Measurements from ENCODE around the gene ZNF787. TPM values are rescaled to one million over a fixed set of nuclear protein-coding genes. Genes with fewer than 3 reads are reported as not detected.

The ZNF787 gene
- total RNA-seq, 4 donors from 2014 or later = 9.6 to 16.3 (median 14.3) TPM

GRCh38 chr19:56148096-56148495 is 27.0 kb upstream of the ZNF787 start:
- no peaks in the 10 kb centered on the region for H3K27me3 ChIP-seq
- peaks cover 28% of the 10 kb centered on the region for H3K36me3 ChIP-seq
- no peak overlapping the region for H3K4me3 ChIP-seq
- no peak for DNase-seq (ENCODE audit: low spot score in 2 of 2)
- no peak overlapping the region for H3K27ac ChIP-seq
- H3K9me3 ChIP-seq = no peaks in the 10 kb centered on the region
- WGBS = 95% methylated on average over 9 of the region's 15 CpGs
- no peak for TF ChIP-seq CTCF (IDR thresholded peaks at IDR 0.05)
- TF ChIP-seq EP300 (IDR thresholded peaks at IDR 0.05) = no peak
- no peak for TF ChIP-seq POLR2AphosphoS5 (IDR thresholded peaks at IDR 0.05)
- no peak for TF ChIP-seq POLR2A (IDR thresholded peaks at IDR 0.05)
- H3K4me1 ChIP-seq = peaks cover 3% of the 10 kb centered on the region

GRCh38 chr19:56147307-56147706 is 26.2 kb upstream of the ZNF787 start:
- no peak overlapping the region for H3K27ac ChIP-seq
- TF ChIP-seq POLR2A (IDR thresholded peaks at IDR 0.05) = no peak
- TF ChIP-seq POLR2AphosphoS5 (IDR thresholded peaks at IDR 0.05) = no peak
- no peak for TF ChIP-seq EP300 (IDR thresholded peaks at IDR 0.05)
- no peak for TF ChIP-seq CTCF (IDR thresholded peaks at IDR 0.05)
- no peak for DNase-seq (ENCODE audit: low spot score in 2 of 2)
- no peaks in the 10 kb centered on the region for H3K27me3 ChIP-seq
- H3K4me1 ChIP-seq = peaks cover 9% of the 10 kb centered on the region
- H3K36me3 ChIP-seq = peaks cover 28% of the 10 kb centered on the region
- 91% methylated on average over 13 of the region's 22 CpGs for WGBS
- no peak overlapping the region for H3K4me3 ChIP-seq
- H3K9me3 ChIP-seq = no peaks in the 10 kb centered on the region

- 97% methylated on average over 18 of the region's 31 CpGs for WGBS
- no peak overlapping the region for H3K4me3 ChIP-seq
- no peaks in the 10 kb centered on the region for H3K27me3 ChIP-seq
- no peaks in the 10 kb centered on the region for H3K9me3 ChIP-seq
- TF ChIP-seq EP300 (IDR thresholded peaks at IDR 0.05) (no peak), CTCF (IDR thresholded peaks at IDR 0.05) (no peak), POLR2A (IDR thresholded peaks at IDR 0.05) (no peak), POLR2AphosphoS5 (IDR thresholded peaks at IDR 0.05) (no peak)
- H3K4me1 ChIP-seq = peaks cover 13% of the 10 kb centered on the region
- no peak overlapping the region for H3K27ac ChIP-seq
- no peak for DNase-seq (ENCODE audit: low spot score in 2 of 2)
- peaks cover 28% of the 10 kb centered on the region for H3K36me3 ChIP-seq
These were observed 25.8 kb upstream of the ZNF787 start for GRCh38 chr19:56146904-56147303.

- H3K27me3 ChIP-seq = no peaks in the 10 kb centered on the region
- no peak for TF ChIP-seq POLR2A (IDR thresholded peaks at IDR 0.05)
- H3K36me3 ChIP-seq = peaks cover 28% of the 10 kb centered on the region
- H3K4me3 ChIP-seq = no peak overlapping the region
- no peaks in the 10 kb centered on the region for H3K9me3 ChIP-seq
- no peak for DNase-seq (ENCODE audit: low spot score in 2 of 2)
- 87% methylated on average over 7 of the region's 10 CpGs for WGBS
- H3K4me1 ChIP-seq = peaks cover 18% of the 10 kb centered on the region
- no peak overlapping the region for H3K27ac ChIP-seq
These were observed 24.6 kb upstream of the ZNF787 start for GRCh38 chr19:56145698-56146097.

GRCh38 chr19:56144831-56145230 is 23.7 kb upstream of the ZNF787 start:
- no peaks in the 10 kb centered on the region for H3K9me3 ChIP-seq
- peaks cover 28% of the 10 kb centered on the region for H3K36me3 ChIP-seq
- WGBS = 74% methylated on average over 12 of the region's 12 CpGs
- H3K4me1 ChIP-seq = peaks cover 25% of the 10 kb centered on the region
- no peaks in the 10 kb centered on the region for H3K27me3 ChIP-seq
- no peak overlapping the region for H3K4me3 ChIP-seq
- H3K27ac ChIP-seq = no peak overlapping the region
- no peak for DNase-seq (ENCODE audit: low spot score in 2 of 2)
- TF ChIP-seq EP300 (IDR thresholded peaks at IDR 0.05) = no peak
- TF ChIP-seq POLR2A (IDR thresholded peaks at IDR 0.05) = no peak
- TF ChIP-seq CTCF (IDR thresholded peaks at IDR 0.05) = no peak
- no peak for TF ChIP-seq POLR2AphosphoS5 (IDR thresholded peaks at IDR 0.05)

- H3K27me3 ChIP-seq = no peaks in the 10 kb centered on the region
- no peak for DNase-seq (ENCODE audit: low spot score in 2 of 2)
- no peak overlapping the region for H3K4me3 ChIP-seq
- WGBS = 58% methylated on average over 6 of the region's 6 CpGs
- no peaks in the 10 kb centered on the region for H3K9me3 ChIP-seq
- H3K36me3 ChIP-seq = peaks cover 28% of the 10 kb centered on the region
- H3K27ac ChIP-seq = no peak overlapping the region
- H3K4me1 ChIP-seq = peaks cover 26% of the 10 kb centered on the region
- TF ChIP-seq POLR2AphosphoS5 (IDR thresholded peaks at IDR 0.05) (no peak), EP300 (IDR thresholded peaks at IDR 0.05) (no peak), POLR2A (IDR thresholded peaks at IDR 0.05) (no peak), CTCF (IDR thresholded peaks at IDR 0.05) (no peak)
These were observed 23.3 kb upstream of the ZNF787 start for GRCh38 chr19:56144376-56144775.
